Occipital lobe (tissue), 2 donors: ENCODE data around the gene ZNF512B. TPM values are rescaled to one million over a fixed set of nuclear protein-coding genes. Genes with fewer than 3 reads are reported as not detected.
"Not testable (repeated sequence)": the region's sequence is repeated elsewhere in the genome, so short reads cannot be mapped to it uniquely, and the experiment has no call there.

Experiments used
- DNase-seq: peaks from one replicate; lab custom pipeline; 2025; lab: John Stamatoyannopoulos, UW
- total RNA-seq: library from RNA; depleted of rRNA; stranded (reverse); fragments of >200 nt; gene quantifications from one replicate; pipeline ENCODE4 v1.2.3, GENCODE V29; 2014

Gene ZNF512B
- total RNA-seq, 1 donor from 2014 or later: 15.8 TPM

DNA sequence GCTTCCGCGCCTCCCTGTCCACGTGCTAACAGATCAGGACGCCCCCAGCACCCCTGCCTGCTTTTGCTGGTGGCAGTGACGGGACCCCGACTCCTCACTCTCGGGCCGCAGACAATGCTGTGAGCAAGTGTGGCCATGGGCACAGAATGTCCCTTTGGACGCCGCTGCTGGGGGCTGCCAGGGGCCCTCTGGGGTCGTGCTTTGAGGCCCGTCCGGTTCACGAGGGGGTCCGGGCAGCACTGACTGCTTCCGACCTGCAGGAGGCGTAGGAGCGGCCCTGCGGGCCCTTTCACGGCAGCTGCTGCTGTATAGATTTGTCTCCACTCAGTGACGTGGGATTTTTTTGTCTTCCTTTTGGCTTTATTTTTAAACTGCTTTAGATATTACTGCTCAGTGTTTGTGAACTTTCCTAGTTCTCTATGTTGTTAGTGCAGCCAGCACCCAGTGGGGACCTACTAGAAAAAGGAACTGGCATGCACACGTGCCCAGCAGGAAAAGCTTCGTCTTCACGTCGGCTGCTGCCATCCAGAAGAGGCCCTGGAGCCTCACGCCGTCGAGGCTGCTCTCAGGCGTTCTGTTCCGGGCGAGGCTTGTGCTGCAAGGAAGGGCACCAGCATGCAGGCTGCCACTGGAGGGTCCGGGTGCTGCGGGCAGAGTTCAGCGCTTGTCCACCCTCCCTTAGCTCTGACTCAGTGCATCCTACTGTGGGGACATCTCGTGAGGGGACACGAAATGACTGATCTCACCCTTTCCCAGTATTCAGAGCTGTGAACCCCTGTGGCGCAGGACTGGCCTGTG, 35.3 kb downstream of the ZNF512B start:
- DNase-seq: no peak

DNA sequence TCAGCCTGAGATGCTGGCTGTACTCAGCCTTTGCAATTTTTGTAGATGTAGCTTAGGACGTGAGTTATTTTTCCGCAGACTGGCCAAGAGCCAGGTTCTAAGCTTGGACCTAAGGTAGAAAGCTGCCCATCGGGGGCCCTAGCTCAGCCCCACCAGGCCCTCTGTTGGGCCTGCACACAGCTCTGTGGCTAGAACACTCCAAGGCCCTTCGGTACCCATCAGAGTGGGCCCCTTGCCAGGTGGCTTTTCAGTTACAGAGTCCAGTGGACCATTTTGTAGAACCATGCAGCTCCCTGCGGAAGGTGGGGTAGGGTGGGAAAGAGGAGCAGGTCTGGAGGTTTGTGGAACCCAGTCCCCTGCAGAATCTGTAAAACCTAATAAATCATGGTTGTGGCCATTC, 36.1 kb downstream of the ZNF512B start:
- DNase-seq: no peak

DNA sequence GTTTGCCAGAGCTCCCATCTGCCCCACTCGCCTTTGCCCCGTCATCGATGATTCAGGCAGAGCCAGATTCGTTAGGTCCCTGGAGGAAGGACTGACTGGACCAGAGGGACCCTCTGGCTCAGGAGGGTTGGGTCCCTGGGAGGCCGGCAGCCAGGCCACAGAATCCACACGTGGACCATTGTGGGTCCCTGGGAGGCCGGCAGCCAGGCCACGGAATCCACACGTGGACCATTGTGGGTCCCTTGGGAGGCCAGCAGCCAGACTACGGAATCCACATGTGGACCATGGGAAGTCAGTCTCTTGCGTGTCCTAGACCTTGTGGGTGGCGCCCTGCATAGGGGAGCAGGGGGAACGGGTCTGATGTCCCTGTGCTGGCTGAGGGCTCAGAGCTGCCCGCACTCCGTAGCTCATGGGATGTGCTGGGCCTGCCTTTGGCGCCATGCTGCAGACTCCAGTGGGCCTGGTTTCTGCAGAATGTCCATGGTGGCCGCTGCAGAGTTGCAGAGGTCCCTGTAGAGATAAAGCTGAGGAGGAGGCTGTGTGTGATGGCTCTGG, 37.0 kb downstream of the ZNF512B start:
- no peak for DNase-seq

DNA sequence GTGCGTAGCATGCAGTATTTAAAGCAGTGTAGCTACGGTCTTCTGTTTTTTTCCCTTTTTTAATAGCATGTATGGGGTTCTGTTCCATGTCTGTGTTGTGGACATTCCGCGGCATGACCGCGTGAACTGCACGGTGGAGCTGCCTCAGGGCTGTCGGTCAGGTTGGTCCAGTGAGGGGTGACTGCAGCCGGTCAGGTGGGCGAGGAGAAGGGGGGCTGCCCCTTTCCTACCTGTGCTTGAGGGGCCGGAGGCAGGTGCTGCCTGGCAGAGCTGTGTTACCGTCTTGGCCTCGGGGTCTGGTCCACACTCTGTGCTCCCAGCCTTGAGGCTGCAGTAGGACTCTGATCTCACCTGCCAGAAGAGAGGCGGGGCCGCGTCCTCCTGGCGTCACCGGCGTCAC, 38.0 kb downstream of the ZNF512B start:
- DNase-seq: no peak

DNA sequence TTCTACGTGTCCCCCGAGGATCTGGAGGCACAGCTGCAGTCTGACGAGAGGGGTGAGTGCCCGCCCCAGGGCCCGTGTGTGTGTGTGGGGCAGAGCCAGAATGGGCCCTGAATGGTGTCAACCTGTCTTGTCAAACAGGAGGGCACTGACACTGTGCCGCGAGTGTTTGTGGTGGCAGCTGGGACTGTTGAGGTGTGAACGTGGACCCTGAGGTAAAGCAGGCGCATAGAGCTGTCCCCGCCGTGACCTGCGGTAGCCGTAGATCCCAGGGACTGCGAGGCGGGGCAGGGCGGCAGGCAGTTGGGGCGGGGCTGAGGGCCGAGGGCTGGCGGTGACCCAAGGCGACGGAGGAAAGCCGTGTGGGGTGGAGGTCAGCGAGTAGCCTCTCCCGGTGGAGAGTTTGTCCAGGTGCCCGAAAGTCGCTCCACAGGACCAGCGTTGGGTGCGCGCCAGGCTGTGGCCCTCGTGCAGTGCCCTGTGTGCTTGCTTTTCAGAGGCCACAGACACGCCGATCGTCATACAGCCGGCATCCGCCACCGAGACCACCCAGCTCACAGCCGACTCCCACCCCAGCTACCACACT, 38.7 kb downstream of the ZNF512B start:
- DNase-seq: no peak

DNA sequence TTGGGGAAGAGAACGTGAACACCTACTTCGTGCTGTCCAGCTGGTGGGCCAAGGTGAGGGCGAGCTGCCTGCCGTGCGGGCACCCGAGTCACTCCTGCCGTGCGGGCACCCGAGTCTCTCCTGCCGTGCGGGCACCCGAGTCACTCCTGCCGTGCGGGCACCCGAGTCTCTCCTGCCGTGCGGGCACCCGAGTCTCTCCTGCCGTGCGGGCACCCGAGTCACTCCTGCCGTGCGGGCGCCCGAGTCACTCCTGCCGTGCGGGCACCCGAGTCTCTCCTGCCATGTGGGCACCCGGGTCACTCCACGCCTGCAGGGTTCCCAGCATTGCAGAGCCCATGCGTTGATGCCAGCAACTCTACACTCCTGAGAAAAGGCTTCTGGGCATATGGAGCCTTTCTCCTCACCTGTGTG, 40.3 kb downstream of the ZNF512B start:
- DNase-seq: not testable (repeated sequence)

DNA sequence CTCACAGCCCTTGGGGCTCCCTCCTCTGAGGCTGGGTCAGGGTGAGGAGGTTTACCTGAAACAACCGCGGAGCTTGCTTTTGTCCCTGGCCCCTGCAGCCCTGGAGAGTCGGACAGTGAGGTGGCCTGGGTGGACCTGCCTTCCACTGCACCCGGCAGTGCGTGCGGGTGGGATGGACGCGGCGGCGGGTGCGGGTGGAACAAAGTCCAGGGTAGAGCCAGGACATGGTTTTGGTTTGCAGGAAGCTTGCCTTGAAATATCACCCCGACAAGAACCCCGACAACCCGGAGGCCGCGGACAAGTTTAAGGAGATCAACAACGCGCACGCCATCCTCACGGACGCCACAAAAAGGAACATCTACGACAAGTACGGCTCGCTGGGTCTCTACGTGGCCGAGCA, 40.7 kb downstream of the ZNF512B start:
- no peak for DNase-seq

DNA sequence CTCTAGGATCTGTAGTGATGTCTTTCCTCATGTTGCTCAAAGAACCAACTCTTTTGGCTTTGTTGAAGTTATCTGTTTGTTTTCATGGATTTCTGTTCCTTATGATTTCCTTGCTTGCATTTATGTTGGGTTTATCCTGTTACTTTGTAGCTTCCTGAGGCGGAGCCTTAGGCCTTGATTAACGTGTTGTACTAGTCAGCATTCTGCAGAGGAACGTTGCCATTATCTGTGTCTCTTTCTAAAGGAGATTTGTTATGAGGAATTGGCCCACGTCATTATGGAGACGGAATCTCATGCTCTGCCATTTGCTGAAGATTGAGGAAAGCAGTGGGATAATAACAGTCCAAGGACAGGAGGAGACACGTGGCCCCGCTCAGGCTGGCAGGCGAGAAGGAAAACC, 43.4 kb downstream of the ZNF512B start:
- no peak for DNase-seq

DNA sequence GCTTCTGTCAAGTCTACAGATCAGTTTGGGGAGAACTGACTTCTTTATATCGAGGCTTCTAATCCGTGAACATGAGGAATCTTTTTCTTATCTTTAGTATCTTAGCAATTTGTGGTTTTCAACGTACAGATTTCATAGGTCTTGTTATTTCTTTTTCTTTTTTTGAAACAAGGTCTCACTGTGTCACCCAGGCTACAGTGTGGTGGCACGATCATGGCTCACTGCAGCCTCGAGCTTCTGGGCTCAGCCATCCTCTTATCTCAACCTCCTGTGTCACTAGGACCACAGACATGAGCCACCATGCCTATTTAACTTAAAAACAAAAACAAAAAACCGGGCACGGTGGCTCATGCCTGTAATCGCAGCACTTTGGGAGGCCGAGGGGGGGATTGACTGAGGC, 45.5 kb downstream of the ZNF512B start:
- DNase-seq: no peak

DNA sequence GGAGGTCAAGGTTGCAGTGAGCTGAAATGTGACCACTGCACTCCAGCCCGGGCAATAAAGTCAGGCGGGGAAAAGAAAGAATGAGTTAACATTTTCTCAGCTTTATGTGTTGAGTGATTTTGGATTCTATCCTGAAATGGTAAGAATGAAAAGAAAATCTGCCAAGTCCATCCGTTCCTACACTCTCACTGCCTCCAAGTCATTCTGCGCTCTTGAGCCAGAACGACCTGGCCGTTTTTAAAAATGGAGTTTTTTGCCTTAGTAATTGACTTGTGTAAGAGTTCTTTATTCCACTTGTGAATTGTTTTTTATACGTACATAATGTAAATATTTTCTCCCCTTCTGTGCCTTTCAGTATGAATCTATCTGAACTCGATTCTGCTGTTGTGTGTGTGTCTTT, 46.1 kb downstream of the ZNF512B start:
- no peak for DNase-seq

DNA sequence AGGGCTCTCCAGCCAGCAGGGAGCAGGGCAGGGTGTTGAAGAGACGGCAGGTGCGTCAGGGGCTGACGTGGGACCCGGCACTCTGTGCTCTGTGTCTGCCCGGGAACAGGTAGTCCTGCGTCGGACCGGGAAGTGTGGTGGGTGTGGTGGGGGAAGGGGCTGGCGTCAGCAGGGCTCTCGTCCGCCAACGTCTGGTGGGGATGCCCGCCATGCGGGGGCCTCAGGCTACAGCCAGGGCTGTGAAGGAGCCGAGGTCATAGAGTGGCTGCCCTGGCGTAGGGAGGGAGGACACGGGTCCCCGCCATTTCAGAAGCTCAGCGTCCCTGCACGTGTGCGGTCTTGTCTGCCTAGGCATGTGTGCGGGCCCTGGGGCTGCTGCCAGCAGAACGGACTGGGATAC, 49.5 kb downstream of the ZNF512B start:
- no peak for DNase-seq

DNA sequence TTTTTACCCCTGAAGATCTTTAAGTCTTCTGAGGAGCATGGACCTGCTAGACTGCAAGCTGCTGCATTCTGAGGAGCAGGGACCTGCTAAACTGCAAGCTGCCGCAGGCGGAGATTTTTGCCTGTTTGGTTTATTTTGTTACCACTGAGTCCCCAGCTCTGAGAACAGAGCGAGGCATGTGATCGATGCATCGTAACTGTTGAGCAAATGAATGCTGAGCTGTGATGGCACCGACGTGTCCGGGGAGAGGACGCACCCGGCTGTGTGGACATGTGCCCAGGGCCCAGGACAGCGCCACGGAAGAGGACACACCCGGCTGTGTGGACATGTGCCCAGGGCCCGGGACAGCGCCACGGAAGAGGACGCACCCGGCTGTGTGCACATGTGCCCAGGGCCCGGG, 50.6 kb downstream of the ZNF512B start:
- no peak for DNase-seq

DNA sequence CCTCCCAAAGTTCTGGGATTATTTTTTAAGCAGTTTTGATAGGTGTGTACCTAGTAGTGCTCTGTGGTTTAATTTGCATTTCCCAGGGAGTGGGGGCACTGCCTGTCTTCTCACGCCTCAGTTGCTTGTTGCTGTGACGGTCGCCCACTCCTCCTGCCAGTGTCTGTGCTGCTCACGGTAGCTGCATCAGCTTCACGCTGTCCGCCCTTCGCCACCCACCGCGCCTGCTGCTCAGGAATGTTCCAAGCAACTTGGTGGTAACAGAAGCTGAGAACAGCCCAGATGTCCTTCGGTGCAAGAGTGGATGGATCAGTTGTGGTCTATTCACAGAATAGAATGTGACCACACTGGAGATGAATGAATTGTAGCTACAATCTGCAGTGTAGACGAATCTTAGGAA, 51.9 kb downstream of the ZNF512B start:
- peak; percentile 64 for DNase-seq

DNA sequence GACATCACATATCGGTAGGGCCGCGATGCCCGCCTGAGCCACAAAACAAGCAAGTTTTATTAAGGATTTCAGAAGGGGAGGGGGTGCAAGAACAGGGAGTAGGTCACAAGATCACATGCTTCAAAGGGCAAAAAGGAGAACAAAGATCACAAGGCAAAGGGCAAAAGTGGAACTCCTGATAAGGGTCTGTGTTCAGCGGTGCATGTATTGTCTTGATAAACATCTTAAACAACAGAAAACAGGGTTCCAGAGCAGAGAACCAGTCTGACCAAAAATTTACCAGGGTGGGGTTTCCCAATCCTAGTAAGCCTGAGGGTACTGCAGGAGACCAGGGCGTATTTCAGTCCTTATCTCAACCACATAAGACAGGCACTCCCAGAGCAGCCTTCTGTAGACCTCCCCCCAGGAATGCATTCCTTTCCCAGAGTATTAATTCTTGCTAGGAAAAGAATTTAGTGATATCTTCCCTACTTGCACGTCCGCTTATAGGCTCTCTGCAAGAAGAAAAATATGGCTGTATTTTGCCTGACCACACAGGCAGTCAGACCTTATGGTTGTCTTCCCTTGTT, 53.3 kb downstream of the ZNF512B start:
- not testable (repeated sequence) for DNase-seq

DNA sequence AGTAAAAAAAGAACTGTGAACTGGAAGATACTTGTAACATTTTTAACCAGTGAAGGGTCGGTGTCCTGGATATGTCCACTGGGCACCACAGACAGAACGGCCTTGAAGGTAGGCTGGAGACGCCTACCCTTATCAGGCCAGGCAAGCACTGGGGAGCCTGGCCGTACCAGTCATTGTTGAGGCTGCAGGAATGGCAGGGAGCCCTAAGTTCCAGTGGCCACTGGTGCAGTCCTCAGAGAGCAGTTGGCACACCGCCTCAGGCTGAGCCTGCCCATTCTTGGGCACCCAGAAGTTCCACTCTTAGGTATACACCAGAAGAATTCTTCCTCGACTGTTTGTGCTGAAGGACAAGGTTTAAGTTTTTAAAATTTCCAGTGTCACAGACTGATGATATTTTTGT, 54.3 kb downstream of the ZNF512B start:
- DNase-seq: no peak

DNA sequence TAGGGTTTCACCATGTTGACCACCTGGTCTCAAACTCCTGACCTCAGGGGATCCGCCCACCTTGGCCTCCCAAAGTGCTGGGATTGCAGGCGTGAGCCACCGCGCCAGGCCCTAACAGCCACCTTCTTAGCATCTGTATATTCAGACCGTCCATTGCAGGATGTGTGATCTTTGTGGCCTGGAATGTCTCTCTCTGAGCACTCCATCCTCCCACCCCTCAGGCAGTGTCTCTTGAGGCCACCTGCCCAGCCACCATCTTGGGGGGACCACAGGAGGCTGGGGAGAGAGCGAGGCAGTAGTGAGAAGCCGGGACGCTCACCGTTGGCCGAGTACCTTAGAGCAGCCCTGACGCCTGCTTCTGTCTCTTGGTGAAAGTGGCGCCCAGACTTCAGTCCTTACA, 56.0 kb downstream of the ZNF512B start:
- no peak for DNase-seq

DNA sequence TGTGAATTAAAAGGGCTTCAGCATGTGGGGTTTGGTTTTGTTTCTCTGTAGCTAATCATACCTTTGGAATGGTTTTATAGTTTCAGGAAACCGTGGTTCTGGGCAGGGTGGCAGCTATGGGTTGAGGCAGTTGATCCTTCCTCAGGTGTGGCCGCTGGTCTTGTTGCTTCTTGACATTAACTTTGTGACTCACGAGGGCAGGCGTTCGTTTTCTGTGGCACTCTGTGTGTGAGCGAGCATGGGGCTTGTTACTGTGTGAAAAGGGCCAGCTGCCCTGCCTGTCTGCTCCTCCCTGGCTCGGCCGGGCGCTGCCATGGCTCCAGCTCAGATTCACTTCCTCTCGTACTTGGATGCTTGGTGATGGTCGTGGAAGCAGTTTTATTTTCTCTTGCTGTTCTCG, 58.6 kb downstream of the ZNF512B start:
- no peak for DNase-seq

DNA sequence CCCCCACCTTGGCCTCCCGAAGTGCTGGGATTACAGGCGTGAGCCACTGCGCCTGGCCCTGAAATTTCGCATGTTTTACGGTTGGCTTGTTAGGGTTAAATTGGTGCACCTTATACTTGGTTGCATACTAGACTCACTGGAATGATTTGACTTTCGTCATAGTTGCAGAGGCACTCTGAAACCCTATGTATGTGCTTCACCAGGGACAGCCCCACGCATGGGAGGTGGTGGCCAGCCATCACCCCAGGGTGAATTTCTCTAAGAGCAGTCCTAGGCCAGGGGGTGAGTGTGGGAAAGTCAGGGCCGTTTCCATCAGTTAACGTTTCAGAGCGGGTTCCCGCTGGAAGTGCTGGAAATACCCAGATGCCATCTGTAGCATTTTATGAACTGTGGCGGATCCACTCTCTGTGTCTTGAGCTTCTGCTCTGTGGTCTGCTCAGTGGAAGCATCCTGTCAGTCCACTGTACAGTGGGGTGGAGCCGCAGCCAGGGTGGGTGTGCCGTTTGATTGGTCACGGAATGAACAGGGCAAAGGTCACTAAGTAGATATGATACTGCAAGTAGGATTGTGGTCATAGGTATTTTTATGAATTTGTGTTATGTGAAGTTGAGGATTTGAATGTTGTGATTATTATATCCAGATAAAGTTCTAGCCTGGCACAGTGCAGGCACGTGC, 61.6 kb downstream of the ZNF512B start:
- DNase-seq: no peak
